ENCODE measurements around the gene CHCHD2.

GRCh38 chr7:56127241-56127975, 21.1 kb upstream of the CHCHD2 start:
- TF ChIP-seq POLR2A (IDR thresholded peaks at IDR 0.05) (no peak), CTCF (IDR thresholded peaks at IDR 0.05) (no peak)

All from transverse colon (tissue), 3 donors.